DMS153 treated with DMSO at 0.1 percent for 48 hours (cell line): Measurements from ENCODE around the gene CTXND1.

ENCODE experiments used
- DNase-seq: peaks from one replicate; lab custom pipeline; 2025; ENCODE audit not compliant: unreplicated experiment; lab: John Stamatoyannopoulos, UW

Gene CTXND1

DNA sequence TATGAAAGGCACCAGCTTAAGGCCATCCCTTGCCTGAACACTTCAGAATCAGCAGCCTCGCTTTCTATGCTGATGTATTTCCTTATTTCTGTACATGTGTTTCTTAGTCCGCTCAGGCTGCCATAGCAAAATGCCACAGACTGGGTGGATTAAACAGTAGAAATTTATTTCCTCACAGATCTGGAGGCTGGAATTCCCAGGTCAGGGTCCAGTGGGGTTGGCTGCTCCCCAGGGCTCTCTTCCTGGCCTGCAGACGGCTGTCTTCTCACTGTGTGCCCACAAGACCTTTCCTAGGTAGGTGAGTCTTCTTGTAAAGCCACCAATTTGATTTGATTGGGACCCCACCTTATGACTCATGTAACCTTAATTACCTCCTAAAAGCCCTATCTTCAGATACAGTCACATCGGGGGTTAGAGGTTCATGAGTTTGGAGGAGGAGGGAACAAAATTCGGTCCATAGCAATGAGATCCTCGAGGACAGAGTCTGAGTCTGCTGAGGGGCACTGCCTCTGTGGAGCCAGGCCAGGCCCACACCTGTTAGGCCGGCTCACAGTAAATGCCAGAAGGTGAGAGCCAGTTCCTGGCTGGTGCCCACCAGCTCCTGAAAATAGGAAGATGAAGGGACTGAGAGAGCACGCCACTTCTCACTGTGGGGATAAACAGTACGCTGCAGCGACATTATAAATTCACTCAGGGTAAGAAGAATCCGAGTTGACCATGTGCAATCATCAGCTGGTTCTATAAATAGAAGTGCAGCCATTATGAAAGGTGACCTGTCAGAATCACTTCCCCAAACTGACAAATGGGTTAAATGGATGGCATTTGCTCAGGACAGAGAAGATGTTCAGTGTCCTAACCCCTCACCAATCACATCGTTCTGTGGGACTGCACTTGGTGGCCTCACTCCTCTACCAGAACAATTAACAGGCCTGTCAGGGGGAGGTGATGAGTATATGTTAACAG is 41.1 kb downstream of the CTXND1 start:
- no peak for DNase-seq

- DNase-seq, result no peak
These were observed 43.0 kb downstream of the CTXND1 start for GRCh38 chr15:80208758-80209734.

DNA sequence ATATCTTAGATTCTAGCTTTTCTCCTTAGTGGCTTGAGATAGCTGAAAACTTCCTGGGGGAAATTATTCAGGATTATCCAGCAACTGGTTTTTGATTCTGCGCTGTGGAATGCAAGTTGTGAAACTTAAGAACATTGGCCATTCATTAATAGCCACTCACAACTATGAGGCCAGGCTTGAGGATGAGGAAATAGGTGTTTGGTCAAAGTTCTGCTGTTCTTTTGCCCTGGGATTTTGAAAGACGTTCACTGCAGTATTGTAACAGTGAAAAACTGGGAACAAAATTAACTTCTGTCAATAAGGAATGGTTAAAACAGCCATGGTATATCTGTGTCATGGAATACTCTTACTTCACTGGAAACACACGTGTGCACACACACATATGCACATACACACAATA is 44.1 kb downstream of the CTXND1 start:
- DNase-seq, result no peak

- no peak for DNase-seq
These were observed 47.8 kb downstream of the CTXND1 start for GRCh38 chr15:80204231-80204630.

- DNase-seq, result no peak
These were observed 48.6 kb downstream of the CTXND1 start for GRCh38 chr15:80203361-80203885.

DNA sequence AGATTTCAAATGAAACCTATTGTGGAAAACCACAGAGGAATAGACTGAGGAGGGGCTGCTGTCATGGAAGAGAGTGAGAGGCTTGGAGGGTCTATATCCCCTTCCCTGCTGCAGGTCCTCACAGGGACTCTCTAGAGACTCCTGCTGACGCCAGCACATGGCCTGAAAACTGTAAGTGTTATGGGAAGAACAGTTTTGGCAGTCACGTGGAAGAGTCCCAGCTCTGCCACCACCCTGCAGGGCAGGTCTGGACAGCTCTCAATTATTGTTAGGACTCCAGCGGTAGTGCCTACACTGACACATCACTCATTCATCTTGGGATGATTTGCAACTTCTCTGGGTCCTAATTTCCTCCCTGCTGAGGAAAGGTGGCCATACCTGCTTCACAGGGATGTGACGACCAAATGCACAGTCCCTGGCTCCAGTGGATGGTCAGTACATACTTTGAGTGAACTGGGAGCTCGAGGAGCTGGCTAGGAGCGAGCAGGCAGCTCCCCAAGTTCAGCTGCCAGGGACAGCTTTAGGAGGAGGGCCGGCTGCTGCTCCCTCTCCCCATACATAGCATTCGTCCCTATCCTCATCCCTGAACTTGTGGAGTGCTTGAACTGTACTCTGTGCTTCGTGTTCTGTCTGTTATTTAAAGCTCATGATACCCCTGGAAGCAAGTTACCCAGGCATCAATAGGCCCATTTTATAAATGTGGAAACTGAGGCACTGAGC is 49.2 kb downstream of the CTXND1 start:
- no peak for DNase-seq

- no peak for DNase-seq
These were observed 50.0 kb downstream of the CTXND1 start for GRCh38 chr15:80202016-80202315.

DNA sequence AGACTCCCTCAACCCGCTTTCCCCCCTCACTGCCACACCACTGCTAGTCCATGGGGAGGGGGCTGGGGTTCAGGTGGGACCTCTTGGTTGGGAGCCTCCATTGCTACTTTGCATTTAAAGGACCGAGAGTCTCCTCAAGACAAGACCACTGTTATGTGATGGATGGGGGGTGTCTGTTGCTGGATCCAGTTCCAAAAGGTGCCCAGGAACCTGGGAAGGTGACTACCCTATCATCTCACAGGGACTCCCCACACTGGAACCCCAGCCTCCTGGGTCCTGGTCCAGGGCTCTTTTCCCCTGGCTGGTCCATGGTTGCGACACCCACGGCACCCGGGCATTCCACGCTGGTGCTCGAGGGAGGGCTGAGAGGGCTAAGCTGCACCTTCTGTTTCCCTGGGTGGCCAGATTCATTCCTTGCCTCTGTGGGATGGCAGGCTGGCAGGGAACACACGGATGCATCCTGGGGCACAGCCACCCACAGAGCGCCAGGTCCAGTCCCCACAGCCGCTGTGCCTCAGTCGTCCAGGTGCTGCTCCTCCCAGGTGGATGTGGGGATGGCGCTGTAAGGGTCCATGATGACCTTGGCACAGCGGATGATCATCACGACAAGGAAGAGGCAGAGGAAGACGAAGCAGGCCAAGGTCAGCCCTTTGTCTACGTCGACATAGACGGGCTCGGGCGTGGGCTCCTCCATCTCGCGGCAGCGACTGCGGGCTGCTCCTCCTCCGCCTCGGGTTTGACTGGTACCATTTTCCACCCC is 50.6 kb downstream of the CTXND1 start:
- no peak for DNase-seq

DNA sequence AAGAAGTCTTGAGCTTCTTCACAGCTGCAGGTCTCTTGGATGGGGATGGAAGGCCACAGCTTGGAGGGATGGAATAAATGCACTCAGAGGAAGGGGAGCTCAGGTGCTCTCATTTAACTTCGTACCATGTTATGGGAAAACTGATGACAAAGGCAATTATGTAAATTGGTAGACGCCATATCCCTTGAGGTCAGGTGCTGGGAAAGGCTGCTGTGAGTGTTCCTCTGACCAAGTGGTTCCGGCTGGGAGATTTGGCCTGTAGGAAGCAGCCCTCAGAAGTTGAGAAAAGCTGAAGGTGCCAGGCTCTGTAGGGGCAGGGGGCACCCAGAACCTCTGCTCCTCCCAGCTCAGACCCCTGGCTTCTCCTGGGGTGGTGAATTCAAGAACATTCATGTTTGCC is 52.1 kb downstream of the CTXND1 start:
- DNase-seq, result no peak

DNA sequence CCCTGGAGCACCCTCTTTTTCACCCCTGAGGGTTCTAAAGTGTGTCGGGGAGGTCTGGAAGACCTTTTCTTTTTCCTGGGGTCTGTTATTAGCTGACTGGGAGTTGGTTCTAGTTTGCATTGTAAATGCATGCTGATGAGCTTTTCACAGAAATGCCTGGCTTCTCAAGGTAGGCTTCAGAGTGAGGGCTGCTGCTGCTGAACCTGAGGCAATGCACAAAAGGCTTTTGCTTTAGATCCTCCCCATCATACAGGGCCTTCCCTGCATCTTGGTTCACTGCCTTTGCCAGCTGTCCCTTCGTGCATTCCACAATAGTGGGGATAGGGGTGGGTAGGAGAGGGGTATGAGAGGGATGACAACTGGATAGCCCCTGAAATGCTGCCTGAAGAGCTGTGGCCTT is 52.6 kb downstream of the CTXND1 start:
- no peak for DNase-seq

GRCh38 chr15:80194914-80195313 is 57.1 kb downstream of the CTXND1 start:
- DNase-seq, result no peak

DNA sequence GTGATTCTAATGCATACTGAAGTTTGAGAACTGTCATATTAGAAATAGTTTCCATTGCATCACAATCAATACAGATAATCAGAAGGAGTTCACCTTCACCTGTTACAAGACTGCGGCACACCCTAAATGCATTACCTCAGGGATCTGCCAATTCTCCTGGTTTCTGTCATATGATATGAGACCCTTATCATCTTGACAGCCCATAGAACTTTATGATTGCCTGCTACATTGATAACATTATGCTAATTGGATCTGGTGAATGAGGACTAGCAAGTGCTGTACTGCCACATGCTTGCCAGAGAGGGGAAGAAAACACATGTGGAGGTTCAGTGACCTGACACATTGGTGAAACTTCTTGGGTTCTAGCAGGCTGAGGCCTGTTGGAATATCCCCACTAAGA is 57.8 kb downstream of the CTXND1 start:
- no peak for DNase-seq

DNA sequence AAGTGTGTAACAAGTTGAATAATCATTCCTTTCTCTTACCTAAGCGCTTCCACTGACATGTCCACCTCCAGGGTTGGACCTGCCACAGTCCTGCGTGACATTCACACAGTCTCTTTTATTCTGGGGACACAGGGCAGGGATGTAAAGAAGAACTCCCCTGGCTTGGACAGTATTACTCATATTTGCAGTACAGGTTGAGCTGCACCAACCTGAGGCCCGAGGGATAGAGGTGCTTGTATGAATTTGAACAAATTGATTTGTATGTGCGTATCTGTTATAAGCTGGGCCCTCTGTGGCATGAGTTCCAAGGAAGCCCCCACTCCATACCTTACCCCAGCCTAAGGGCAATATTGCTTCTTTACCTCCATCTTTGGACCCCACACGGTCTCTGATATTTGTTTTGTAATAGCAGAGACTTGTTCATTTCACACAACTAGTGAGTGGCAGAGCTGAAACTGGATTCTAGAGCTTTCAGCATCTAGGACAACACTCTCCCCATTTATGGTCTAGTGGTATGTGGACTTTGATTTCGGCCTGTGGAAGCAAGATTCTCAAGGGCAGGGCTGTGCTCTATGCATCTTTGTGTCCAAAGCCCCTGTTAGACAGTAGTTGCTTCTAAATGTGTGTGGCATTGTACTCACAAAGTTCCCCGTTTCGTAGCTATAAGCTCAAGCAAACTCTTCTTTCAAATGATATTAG is 60.0 kb downstream of the CTXND1 start:
- no peak for DNase-seq

DNA sequence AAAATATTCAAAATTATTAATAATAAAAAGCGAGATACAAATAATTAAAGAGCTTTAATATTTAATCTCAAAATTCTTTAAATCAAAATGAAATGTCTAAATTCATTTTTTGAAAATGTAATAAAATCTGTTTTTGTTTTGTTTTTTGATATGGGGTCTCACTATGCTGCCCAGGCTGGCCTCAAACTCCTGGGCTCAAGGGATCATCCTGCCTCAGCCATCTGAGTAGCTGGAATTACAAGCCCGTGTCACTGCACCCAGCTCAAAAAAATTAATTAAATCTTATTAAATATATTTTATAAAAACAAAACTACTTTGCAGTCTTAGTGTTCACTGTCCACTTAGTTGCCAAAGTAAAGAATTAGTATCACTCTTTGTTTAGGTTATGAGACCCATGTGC is 60.8 kb downstream of the CTXND1 start:
- no peak for DNase-seq

DNA sequence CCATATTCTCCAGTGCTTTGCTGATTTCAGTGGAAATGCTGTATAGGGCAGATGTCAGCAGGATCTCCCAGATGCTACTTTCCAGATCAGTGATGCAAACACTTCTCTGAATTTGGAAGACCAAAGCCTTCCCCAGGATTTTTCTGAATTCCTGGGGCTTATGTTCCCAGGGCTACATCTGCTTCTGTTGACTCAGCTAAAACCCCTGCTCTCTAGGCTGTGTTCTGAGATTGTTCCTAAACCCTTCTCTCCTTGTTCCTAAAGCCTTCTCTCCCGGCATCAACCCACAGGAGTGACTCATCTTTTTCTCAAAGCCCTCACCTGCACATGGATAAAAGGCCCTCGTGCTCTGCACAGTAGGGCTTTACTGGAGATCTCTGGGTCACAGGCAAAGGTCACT is 63.8 kb downstream of the CTXND1 start:
- DNase-seq, result no peak

DNA sequence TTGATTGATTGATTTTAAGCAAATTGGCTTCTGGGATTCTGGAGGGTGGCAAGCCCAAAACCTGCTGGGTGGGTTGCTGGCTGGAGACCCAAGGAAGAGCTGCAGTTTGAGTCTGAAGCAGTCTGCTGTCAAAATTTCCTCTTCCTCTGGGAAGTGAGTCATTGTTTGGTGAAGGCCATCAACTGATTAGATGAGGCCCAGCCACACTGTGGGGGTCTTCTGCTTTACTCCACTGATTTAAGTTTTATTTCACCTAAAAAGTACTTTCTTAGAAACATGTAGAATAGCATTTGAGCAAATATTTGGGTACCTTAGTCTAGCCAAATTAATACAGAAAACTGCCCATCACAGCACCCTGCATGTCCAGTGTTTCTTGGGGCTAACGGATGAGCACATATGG is 65.4 kb downstream of the CTXND1 start:
- DNase-seq, result no peak

DNA sequence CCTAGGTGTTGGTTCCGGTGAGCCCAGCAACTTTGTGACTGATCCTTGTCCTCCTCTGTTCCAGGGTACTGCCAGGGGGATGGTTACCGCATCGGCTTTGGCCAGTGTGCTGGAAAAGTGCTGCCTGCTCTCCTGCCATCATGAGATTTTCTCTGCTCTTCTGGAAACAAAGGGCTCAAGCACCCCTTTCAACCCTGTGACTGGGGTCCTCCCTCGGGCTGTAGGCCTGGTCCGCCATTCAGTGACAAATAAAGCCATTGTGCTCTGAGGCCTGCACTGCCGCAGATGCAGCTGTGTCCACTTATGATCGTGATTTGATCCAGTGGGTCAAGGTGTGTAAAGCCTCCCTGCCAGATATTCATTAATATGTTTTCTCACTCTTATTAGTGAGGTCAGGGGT is 65.9 kb downstream of the CTXND1 start:
- no peak for DNase-seq

DNA sequence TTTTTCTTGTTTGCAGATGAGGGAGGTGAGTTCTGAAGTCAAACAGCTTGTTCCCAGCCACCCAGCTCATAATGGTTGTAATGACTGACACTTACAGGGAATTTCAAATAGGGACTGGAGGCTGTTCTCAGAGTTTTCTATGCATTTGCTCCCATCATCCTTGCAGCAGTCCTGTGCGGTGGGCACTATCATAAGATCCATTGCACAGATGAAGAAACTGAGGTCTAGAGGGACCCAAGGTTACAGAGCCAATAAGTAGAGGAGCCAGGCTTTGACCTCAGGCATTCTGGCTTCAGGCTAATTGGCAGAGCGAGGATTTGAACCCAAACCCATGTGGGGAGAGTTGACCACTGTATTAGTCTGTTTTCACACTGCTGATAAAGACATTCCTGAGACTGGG is 66.9 kb downstream of the CTXND1 start:
- no peak for DNase-seq

- no peak for DNase-seq
These were observed 67.5 kb downstream of the CTXND1 start for GRCh38 chr15:80184554-80184953.

DNA sequence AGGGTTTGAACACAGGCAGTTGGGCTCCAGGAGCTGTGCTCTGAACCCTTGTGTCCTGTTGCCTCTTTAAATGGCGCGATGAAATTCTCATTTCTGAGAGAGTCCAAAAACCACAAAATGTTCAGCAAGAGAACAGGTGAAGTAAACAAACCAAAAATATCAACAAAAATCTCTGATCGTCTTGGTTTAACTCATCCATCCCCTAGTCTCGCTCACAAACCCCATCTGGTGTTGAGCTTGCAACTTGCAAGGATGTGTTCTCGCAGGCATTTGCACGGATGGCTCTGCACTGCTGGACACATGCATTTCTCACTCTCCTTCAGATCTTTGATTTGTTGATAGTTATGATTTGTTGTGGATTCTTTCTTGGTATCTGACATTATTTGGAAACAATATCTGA is 68.1 kb downstream of the CTXND1 start:
- no peak for DNase-seq
